ENCODE data around the gene FGF3.

The FGF3 gene

GRCh38 chr11:69844396-69844795 is 25.2 kb upstream of the FGF3 start:
- FAIRE-seq (no peak), DNase-seq (ENCODE audit: low spot score) (no peak)

GRCh38 chr11:69843529-69843921 is 24.3 kb upstream of the FGF3 start:
- DNase-seq (ENCODE audit: low spot score) (no peak), FAIRE-seq (peak; percentile 83)

- FAIRE-seq (no peak), DNase-seq (ENCODE audit: low spot score) (no peak)
These were observed 23.7 kb upstream of the FGF3 start for GRCh38 chr11:69842746-69843528.

GRCh38 chr11:69841859-69842698 is 22.9 kb upstream of the FGF3 start:
- FAIRE-seq (no peak), DNase-seq (ENCODE audit: low spot score) (peak; percentile 45)

GRCh38 chr11:69841170-69841858 is 22.1 kb upstream of the FGF3 start:
- DNase-seq (ENCODE audit: low spot score), result no peak
- peak; percentile 98 for FAIRE-seq

GRCh38 chr11:69840371-69841169 is 21.4 kb upstream of the FGF3 start:
- peak; percentile 27 for FAIRE-seq
- peak; percentile 85 for DNase-seq (ENCODE audit: low spot score)

- DNase-seq (ENCODE audit: low spot score), result no peak
These were observed 20.3 kb upstream of the FGF3 start for GRCh38 chr11:69839516-69839915.

GRCh38 chr11:69837791-69838190 is 18.6 kb upstream of the FGF3 start:
- peak; percentile 79 for FAIRE-seq

More at GRCh38 chr11:69839516-69839915, 20.3 kb upstream of the FGF3 start:
- no peak for FAIRE-seq

GRCh38 chr11:69836401-69836800 is 17.2 kb upstream of the FGF3 start:
- DNase-seq (ENCODE audit: low spot score) (no peak), FAIRE-seq (no peak)

More at GRCh38 chr11:69837791-69838190, 18.6 kb upstream of the FGF3 start:
- no peak for DNase-seq (ENCODE audit: low spot score)

GRCh38 chr11:69834811-69835800 is 15.9 kb upstream of the FGF3 start:
- FAIRE-seq (no peak), DNase-seq (ENCODE audit: low spot score) (no peak)

GRCh38 chr11:69834251-69834650 is 15.0 kb upstream of the FGF3 start:
- no peak for DNase-seq (ENCODE audit: low spot score)
- no peak for FAIRE-seq

- FAIRE-seq, result no peak
- no peak for DNase-seq (ENCODE audit: low spot score)
These were observed 13.6 kb upstream of the FGF3 start for GRCh38 chr11:69832561-69833413.

GRCh38 chr11:69831985-69832384 is 12.8 kb upstream of the FGF3 start:
- FAIRE-seq (no peak), DNase-seq (ENCODE audit: low spot score) (no peak)

GRCh38 chr11:69830086-69830485 is 10.9 kb upstream of the FGF3 start:
- DNase-seq (ENCODE audit: low spot score) (no peak), FAIRE-seq (no peak)

GRCh38 chr11:69828971-69829344 is 9.7 kb upstream of the FGF3 start:
- DNase-seq (ENCODE audit: low spot score) (no peak), FAIRE-seq (no peak)

- no peak for FAIRE-seq
- no peak for DNase-seq (ENCODE audit: low spot score)
These were observed 9.2 kb upstream of the FGF3 start for GRCh38 chr11:69828276-69828970.

- DNase-seq (ENCODE audit: low spot score) (no peak), FAIRE-seq (no peak)
These were observed 7.6 kb upstream of the FGF3 start for GRCh38 chr11:69826773-69827172.

GRCh38 chr11:69825941-69826340 is 6.7 kb upstream of the FGF3 start:
- DNase-seq (ENCODE audit: low spot score), result no peak
- no peak for FAIRE-seq
